NCI-H226 (cell line): Measurements from ENCODE around the gene MAP3K5.
"Not testable (repeated sequence)": the region's sequence is repeated elsewhere in the genome, so short reads cannot be mapped to it uniquely, and the experiment has no call there.

Source experiments
- DNase-seq: peaks from one replicate; pipeline ENCODE4 v3.0.0-alpha.2; 2015

MAP3K5 gene

DNA sequence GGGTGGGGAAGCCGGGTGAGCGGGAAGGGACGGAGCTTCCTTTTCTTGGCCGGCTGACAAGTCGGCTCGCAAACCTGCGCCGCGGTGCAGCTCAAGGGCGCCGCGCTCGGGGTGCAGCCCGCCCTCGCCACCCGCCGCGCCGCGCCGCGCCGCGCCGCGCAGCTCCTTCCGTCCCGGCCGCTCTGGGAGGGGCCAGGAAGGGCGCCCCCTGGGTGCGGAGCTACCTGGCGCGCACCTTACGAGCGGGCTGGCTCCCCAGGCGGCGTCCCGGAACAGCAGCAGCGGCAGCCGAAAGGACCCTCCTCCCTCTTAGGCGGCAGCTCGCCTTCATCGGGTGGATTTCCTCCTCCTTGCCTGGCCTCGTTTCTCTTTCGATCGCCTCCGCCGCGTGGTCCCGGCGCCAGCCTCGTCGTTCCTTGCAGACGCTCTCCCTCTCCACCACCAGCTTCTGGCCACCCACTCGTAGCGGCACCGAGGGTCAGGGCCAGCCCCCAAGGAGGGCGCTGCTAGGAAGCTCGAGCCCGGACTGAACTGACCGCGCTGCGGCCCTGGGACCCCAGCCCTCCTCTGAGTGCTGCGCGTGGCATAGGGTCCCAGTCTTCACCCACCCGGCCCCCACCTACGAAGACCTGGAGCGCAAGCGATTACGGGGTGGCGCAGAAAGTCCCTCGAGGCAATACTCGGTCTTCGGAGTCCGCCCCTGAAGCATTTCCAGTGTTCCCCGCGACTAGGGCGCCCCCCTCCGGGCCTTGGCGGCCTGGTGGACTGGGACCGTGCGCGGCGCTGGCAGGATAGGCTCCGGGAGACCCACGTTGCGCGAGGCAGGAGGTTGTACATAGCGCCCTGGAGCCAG, at the start of gene MAP3K5:
MAP3K5 (minus strand) TSS at position 68 of the 853 bp plus-strand sequence. CDS start 320 bp downstream, outside the sequence.
- DNase-seq = peak; percentile 88

DNA sequence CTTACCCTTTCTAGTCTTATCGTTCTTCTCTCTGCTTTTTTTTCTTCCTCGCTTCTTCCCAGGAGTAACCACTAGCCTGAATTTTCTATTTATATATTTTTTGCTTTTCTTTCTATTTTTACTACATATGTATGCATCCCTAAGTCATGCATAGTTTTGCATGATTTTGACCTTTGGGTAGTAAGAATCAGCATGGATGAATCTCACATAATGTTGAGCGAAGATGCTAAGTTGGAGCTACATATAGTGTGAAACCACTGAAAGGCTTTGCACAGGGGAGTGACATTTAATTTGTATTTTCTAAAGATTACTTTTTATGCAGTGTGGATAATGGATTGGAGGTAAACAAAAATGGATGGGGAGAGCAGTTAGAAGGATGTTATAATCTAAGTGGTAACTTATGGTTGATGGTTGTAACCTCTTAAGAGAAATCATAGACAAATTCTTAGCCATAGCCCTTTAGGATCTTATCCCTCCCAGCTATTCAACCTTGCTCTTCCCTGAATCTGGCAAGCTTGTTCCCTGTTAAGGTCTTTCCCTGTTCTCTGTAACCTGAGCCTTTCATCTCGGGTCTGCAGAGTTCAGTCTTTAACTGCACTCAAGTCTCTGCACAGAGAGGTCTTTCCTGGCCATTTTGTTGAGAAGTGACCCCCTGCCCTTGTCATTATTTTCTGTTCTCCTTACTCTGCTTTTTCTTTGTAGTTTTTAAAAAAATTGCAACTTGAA, 48.2 kb upstream of the MAP3K5 start:
- no peak for DNase-seq

GRCh38 chr6:136831873-136832562, 39.7 kb upstream of the MAP3K5 start:
- no peak for DNase-seq

GRCh38 chr6:136826216-136826615, 33.9 kb upstream of the MAP3K5 start:
- DNase-seq = no peak

DNA sequence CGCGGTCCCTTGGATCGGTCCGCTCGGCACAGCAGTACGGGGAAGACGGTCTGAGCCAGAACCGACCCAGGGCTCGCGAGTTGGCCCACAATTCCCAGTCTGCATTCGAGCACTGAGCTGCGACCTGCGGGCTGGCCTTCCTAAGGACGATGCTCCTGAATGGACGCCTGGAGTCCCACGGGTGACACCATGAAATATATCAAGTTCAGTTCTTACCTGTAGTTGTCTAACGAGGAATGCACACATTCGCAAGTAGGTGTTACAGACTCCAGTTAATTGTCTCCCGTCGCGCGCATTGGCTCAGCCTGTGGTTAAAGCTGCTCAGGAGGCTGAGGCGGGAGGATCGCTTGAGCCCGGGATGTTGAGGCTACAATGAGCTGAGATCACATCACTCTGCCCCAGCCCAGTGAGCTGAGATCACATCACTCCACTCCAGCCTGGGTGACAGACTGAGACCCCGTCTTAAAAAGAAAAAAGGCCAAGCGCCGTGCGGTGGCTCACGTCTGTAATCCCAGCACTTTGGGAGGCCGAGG, 30.9 kb upstream of the MAP3K5 start:
- no peak for DNase-seq

DNA sequence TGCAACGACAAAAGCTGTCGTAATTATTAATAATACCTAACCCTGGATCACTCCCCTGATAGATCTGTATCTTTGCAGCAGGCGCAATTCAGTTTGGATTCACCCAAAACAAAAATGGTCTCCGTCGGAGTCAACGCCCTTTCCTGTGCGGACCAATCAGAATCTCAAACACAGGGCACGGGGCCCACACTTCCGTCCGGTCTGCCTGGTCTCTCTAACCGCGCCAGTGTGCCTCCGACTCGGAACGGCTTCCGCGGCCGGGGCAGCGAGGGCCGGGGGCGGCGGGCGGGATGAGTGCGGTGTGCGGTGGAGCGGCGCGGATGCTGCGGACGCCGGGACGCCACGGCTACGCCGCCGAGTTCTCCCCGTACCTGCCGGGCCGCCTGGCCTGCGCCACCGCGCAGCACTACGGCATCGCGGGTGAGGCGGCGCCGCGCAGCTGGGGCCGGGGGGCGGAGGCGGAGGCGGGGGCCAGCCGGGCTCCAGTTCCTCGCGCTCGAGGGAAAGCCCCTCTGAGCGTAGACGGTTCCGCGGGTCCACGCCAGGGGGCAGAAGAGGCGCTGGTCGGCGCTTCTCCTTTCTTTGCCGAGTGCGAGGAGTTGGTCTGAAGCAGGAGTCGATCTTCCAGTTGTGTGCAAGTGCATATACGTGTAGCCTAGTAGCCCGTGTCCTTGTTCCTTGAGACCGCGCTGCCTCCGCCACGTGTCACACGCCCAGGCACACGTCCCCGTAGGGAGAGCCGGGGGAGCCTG, 30.3 kb upstream of the MAP3K5 start, which contains the start of gene PEX7:
PEX7 (plus strand) TSS at position 217 of the 752 bp plus-strand sequence; CDS start at position 291, 74 bp downstream.
- peak; percentile 84 for DNase-seq

- no peak for DNase-seq
These were observed 29.7 kb upstream of the MAP3K5 start for GRCh38 chr6:136822046-136822375.

GRCh38 chr6:136820561-136820960, 28.3 kb upstream of the MAP3K5 start:
- no peak for DNase-seq

GRCh38 chr6:136816656-136817055, 24.4 kb upstream of the MAP3K5 start:
- no peak for DNase-seq

DNA sequence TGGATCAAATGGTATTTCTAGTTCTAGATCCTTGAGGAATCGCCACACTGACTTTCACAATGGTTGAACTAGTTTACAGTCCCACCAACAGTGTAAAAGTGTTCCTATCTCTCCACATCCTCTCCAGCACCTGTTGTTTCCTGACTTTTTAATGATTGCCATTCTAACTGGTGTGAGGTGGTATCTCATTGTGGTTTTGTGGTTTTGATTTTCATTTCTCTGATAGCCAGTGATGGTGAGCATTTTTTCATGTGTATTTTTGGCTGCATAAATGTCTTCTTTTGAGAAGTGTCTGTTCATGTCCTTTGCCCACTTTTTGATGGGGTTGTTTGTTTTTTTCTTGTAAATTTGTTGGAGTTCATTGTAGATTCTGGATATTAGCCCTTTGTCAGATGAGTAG, 23.3 kb upstream of the MAP3K5 start:
- DNase-seq = not testable (repeated sequence)

GRCh38 chr6:136812174-136812573, 19.9 kb upstream of the MAP3K5 start:
- DNase-seq = peak; percentile 70

- DNase-seq = peak; percentile 37
These were observed 19.0 kb upstream of the MAP3K5 start for GRCh38 chr6:136811272-136811671.

- DNase-seq = no peak
These were observed 17.0 kb upstream of the MAP3K5 start for GRCh38 chr6:136809091-136809860.

DNA sequence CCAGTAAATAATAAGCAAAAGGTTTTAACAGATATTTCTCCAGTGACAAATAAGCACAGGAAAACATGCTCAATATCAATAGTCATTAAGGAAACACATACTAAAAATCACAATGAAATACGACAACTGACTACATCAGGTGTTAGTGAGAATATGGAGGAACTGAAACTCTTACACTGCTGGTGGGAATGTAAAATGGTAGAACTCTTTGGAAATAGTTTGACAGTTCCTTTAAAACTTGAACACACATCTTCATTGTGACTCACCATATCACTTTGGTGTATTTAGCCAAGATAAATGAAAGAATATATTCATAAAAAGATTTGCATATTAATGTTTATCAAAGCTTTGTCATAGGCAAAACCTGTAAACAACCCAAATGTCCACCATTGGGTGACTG, 11.3 kb upstream of the MAP3K5 start:
- DNase-seq = no peak

GRCh38 chr6:136801581-136801980, 9.3 kb upstream of the MAP3K5 start:
- no peak for DNase-seq

GRCh38 chr6:136798044-136798443, 5.8 kb upstream of the MAP3K5 start:
- DNase-seq = peak; percentile 44

- no peak for DNase-seq
These were observed 3.7 kb upstream of the MAP3K5 start for GRCh38 chr6:136795996-136796395.

DNA sequence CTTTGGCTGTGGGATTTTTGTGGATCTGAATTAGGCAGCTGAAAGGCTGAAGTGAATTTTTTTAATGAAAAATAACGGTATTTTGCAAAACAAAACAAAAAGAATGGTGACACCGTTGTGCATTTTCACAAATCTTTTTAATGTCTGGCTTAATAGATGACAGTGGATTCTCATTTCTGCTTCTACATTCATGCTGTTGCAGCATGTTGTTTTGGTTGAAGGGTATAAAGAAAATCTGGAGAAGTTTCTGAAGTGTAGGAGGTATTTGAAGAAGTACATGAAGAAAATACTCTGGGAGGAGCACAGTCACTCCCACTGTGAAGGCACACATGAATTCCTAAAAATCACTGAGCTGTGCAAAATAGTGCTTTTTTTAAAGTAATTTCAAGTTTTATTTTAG, 3.1 kb upstream of the MAP3K5 start:
- DNase-seq = no peak

DNA sequence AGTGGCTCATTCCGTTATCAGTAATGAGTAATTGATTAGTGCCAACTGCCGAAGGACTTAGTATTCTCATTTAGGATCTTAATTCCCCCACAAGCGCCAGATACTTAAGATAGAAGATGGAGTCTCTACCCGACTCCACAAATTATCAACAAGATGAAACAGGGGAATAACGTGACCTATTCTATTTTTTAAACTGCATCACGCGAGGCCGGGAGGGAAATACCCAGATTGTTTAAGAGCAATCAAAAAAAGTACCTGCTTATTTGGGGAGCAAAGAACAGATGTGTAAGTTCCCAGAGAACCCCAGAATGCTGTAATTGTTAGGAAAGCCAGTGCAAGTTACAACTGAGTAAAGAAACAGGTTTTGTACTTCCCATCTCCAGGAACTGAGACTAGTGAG, 1.1 kb upstream of the MAP3K5 start:
- DNase-seq = no peak

DNA sequence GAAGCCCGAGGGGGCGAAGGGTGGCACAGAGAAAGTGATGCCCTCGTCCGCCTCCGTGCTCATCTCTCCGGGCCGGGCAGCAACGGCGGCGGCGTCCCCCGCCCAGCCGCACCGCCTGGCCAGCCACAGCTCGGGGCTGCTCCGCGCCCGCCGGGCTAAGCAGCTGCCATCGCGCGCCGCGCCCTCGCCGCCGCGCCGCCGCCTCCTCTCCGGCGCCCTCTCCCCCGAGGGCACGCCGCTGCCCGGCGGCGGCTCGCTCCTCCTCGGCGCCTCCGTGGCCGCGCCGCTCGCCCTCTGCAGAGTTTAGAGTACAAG, 225 bp downstream of the MAP3K5 start:
- DNase-seq = no peak

- DNase-seq = peak; percentile 24
These were observed 782 bp downstream of the MAP3K5 start for GRCh38 chr6:136791296-136792094.
